C4-2B (cell line): ENCODE measurements around the gene PPIA.

Experiments
- ZFX ChIP-seq: fragments of 450-650 bp; IDR thresholded peaks from 2 replicates; pipeline ENCODE4 v1.6.1; 2017
- TF ChIP-seq, protein P1 (sequence below): fragments of 450-650 bp; conservative IDR thresholded peaks from 2 replicates; pipeline ENCODE4 v1.5.1; 2017; ENCODE audit warnings: mild to moderate bottlenecking

DNA sequence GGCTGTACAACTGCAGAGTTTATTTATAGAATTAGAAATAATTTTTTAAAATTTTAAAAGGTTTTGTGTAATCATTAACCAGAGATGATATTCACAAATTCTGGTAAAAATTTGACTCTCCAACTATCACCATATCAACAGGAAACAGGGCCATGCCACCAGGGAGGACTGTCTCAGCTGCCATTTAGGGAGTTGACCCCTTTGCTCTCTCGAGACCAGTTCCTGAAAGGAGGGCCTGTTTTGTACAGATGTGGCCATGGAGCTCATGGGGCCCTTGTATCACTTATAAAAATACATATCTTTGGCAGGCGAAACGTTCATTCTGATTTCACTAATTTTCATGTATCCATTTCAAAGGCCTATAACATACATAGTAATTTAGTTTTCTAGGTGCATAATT is 31.1 kb downstream of the PPIA start:
- TF ChIP-seq, protein P1, sequence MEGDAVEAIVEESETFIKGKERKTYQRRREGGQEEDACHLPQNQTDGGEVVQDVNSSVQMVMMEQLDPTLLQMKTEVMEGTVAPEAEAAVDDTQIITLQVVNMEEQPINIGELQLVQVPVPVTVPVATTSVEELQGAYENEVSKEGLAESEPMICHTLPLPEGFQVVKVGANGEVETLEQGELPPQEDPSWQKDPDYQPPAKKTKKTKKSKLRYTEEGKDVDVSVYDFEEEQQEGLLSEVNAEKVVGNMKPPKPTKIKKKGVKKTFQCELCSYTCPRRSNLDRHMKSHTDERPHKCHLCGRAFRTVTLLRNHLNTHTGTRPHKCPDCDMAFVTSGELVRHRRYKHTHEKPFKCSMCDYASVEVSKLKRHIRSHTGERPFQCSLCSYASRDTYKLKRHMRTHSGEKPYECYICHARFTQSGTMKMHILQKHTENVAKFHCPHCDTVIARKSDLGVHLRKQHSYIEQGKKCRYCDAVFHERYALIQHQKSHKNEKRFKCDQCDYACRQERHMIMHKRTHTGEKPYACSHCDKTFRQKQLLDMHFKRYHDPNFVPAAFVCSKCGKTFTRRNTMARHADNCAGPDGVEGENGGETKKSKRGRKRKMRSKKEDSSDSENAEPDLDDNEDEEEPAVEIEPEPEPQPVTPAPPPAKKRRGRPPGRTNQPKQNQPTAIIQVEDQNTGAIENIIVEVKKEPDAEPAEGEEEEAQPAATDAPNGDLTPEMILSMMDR: no peak
- TF ChIP-seq ZFX: no peak
